HCT116 (cell line): ENCODE measurements around the gene MAB21L3. TPM values are rescaled to one million over a fixed set of nuclear protein-coding genes. Genes with fewer than 3 reads are reported as not detected.

ENCODE experiments used
- ATAC-seq: fragments of 200-7000 bp; cut with Tn5 transposase; 2 replicates; pipeline ENCODE4 v1.9.1; 2020; ENCODE audit warnings: mild to moderate bottlenecking, moderate library complexity
- BruUV-seq: library from RNA; stranded (reverse); fragments of 400-500 nt; replicated peaks from 2 replicates; lab custom pipeline; 2021; lab: Mats Ljungman, UMichigan
- CTCF ChIA-PET: fragments of 300-600 bp; sonication (Branson Sonifier 250); formaldehyde crosslinking; loops from one replicate; lab custom pipeline; 2021; ENCODE audit warnings: antibody characterized with exemption; lab: Charles Lee
- POLR2A ChIA-PET: fragments of 300-600, 350-600 bp; sonication (Branson Sonifier 250); formaldehyde crosslinking; loops from one replicate; lab custom pipeline; 2021; ENCODE audit warnings: antibody characterized with exemption; lab: Charles Lee
- RAD21 ChIA-PET, 2 experiments: fragments of 300-600 bp; sonication (Branson Sonifier 250); formaldehyde crosslinking; loops; one replicate each; lab custom pipeline; 2023; ENCODE audit warnings: low total read pairs in 2 of 2; ENCODE audit not compliant: uncharacterized antibody in 2 of 2, unreplicated experiment in 2 of 2, low non-redundant PET in 1 of 2; lab: Charles Lee
- DNase-seq: peaks from one replicate; pipeline ENCODE4 v3.0.0-alpha.2; 2010; ENCODE audit warnings: low read depth, low spot score
- H2AFZ ChIP-seq: fragments of 200-600 bp; shearing (Covaris generic), sonication (generic); 2 replicates; pipeline ENCODE4 v1.6.1; 2017; ENCODE audit warnings: low read depth, mixed run types, mixed read lengths, antibody characterized with exemption, low read length; ENCODE audit not compliant: poor library complexity, severe bottlenecking
- H3K27ac ChIP-seq: 2 replicates; pipeline ENCODE4 v1.5.1; 2012; ENCODE audit warnings: low read depth, low read length
- H3K27me3 ChIP-seq: fragments of 200-600 bp; sonication (generic); 2 replicates; pipeline ENCODE4 v1.6.1; 2016; ENCODE audit warnings: mixed run types, low read length, mixed read lengths; ENCODE audit not compliant: insufficient read depth
- H3K36me3 ChIP-seq, 2 experiments: fragments of 200-500 bp in 1 of 2; fragments of 200-600 bp in 1 of 2; sonication (Bioruptor generic) in 1 of 2; sonication (generic) in 1 of 2; 2 replicates each; pipeline versions ENCODE4 v1.5.1 to v1.6.1; 2014 to 2016; ENCODE audit warnings: low read length in 2 of 2, inconsistent platforms in 1 of 2, mixed read lengths in 1 of 2, mixed run types in 1 of 2; ENCODE audit not compliant: insufficient read depth in 2 of 2, control insufficient read depth in 1 of 2
- H3K4me1 ChIP-seq, 2 experiments: fragments of 200-600 bp in 1 of 2; sonication (generic) in 1 of 2; 2 replicates each; pipeline versions ENCODE4 v1.5.1 to v1.6.1; 2012 to 2017; ENCODE audit warnings: low read length in 2 of 2, inconsistent platforms in 1 of 2, mild to moderate bottlenecking in 1 of 2, mixed read lengths in 1 of 2, mixed run types in 1 of 2, moderate library complexity in 1 of 2; ENCODE audit not compliant: insufficient read depth in 2 of 2, control insufficient read depth in 1 of 2
- H3K4me2 ChIP-seq: fragments of 200-600 bp; sonication (generic); 2 replicates; pipeline ENCODE4 v1.6.1; 2017; ENCODE audit warnings: mixed run types, low read length, mixed read lengths
- H3K4me3 ChIP-seq, 2 experiments: fragments of 200-600 bp in 1 of 2; sonication (generic) in 1 of 2; replicated peaks in 1 of 2; 2 replicates each; pipeline ENCODE4 v1.5.1; 2011 to 2016; ENCODE audit warnings: low read length in 2 of 2, control low read depth in 1 of 2, low read depth in 1 of 2, mild to moderate bottlenecking in 1 of 2, mixed read lengths in 1 of 2, mixed run types in 1 of 2
- H3K79me2 ChIP-seq: fragments of 200-600 bp; sonication (generic); 2 replicates; pipeline ENCODE4 v1.6.1; 2017; ENCODE audit warnings: mild to moderate bottlenecking, mixed run types, low read length, moderate library complexity, mixed read lengths; ENCODE audit not compliant: insufficient read depth
- H3K9ac ChIP-seq: fragments of 200-600 bp; sonication (generic); 2 replicates; pipeline ENCODE4 v1.6.1; 2016; ENCODE audit warnings: low read length, mixed read lengths
- H3K9me2 ChIP-seq: fragments of 200-600 bp; sonication (generic), shearing (Covaris generic); 2 replicates; pipeline ENCODE4 v1.6.1; 2017; ENCODE audit warnings: mixed run types, mild to moderate bottlenecking, moderate library complexity; ENCODE audit not compliant: insufficient read depth
- H3K9me3 ChIP-seq, 2 experiments: fragments of 200-500 bp in 1 of 2; fragments of 200-600 bp in 1 of 2; sonication (Bioruptor generic) in 1 of 2; sonication (generic) in 1 of 2; 2 replicates each; pipeline ENCODE4 v1.6.1; 2014 to 2017; ENCODE audit warnings: low read length in 2 of 2, mixed read lengths in 2 of 2, inconsistent platforms in 1 of 2, low read depth in 1 of 2, mild to moderate bottlenecking in 1 of 2, mixed run types in 1 of 2, moderate library complexity in 1 of 2; ENCODE audit not compliant: control insufficient read depth in 1 of 2, insufficient read depth in 1 of 2
- H4K20me1 ChIP-seq: fragments of 200-600 bp; sonication (generic), shearing (Covaris generic); 2 replicates; pipeline ENCODE4 v1.6.1; 2017; ENCODE audit warnings: mixed run types, mild to moderate bottlenecking, moderate library complexity; ENCODE audit not compliant: insufficient read depth
- CEBPB ChIP-seq: IDR thresholded peaks from 2 replicates; pipeline ENCODE4 v1.6.1; 2012; ENCODE audit warnings: low read depth
- EZH2phosphoT487 ChIP-seq: fragments of 200-600 bp; IDR thresholded peaks from 2 replicates; pipeline ENCODE4 v1.6.1; 2018; ENCODE audit warnings: antibody characterized with exemption, borderline replicate concordance
- FOSL1 ChIP-seq: IDR thresholded peaks from 2 replicates; pipeline ENCODE4 v1.6.1; 2012; ENCODE audit warnings: low read depth
- POLR2A ChIP-seq: IDR thresholded peaks from 2 replicates; pipeline ENCODE4 v1.7.0; 2011; ENCODE audit warnings: borderline replicate concordance; ENCODE audit not compliant: insufficient read depth, insufficient read length; ENCODE audit errors: extremely low read depth
- RAD21 ChIP-seq: IDR thresholded peaks from 2 replicates; pipeline ENCODE4 v1.6.1; 2012; ENCODE audit warnings: low read depth, mild to moderate bottlenecking
- SIN3A ChIP-seq: IDR thresholded peaks from 2 replicates; pipeline ENCODE4 v1.6.1; 2012; ENCODE audit warnings: low read depth
- SP1 ChIP-seq: IDR thresholded peaks from 2 replicates; pipeline ENCODE4 v1.6.1; 2012; ENCODE audit warnings: low read depth
- SRF ChIP-seq: IDR thresholded peaks from 2 replicates; pipeline ENCODE4 v1.6.1; 2012; ENCODE audit warnings: low read depth
- TCF7L2 ChIP-seq: IDR thresholded peaks from 2 replicates; pipeline ENCODE4 v1.7.0; 2011; ENCODE audit warnings: borderline replicate concordance, inconsistent platforms; ENCODE audit not compliant: insufficient read depth, insufficient read length; ENCODE audit errors: extremely low read depth
- YY1 ChIP-seq: IDR thresholded peaks from 2 replicates; pipeline ENCODE4 v1.6.1; 2011; ENCODE audit warnings: low read length, low read depth, moderate library complexity, mild to moderate bottlenecking; ENCODE audit not compliant: insufficient replicate concordance; ENCODE audit errors: extremely low read depth
- ZFX ChIP-seq: fragments of 450-650 bp; IDR thresholded peaks from 2 replicates; pipeline ENCODE4 v1.6.1; 2017
- intact Hi-C: fragments of 100-400 bp; cut with micrococcal nuclease; formaldehyde crosslinking; loops from 2 replicates; pipeline ENCODE4 v1.10.0; 2022
- total RNA-seq: library from RNA; stranded (reverse); gene quantifications from one replicate; pipeline ENCODE4 v1.2.1, GENCODE V29; 2021; ENCODE audit not compliant: unreplicated experiment
- TF ChIP-seq, protein P1 (sequence below): IDR thresholded peaks from 2 replicates; pipeline ENCODE4 v1.6.1; 2011; ENCODE audit warnings: mild to moderate bottlenecking, low read length, moderate library complexity; ENCODE audit not compliant: insufficient replicate concordance; ENCODE audit errors: extremely low read depth
- TF ChIP-seq, protein P2 (sequence below): IDR thresholded peaks from 2 replicates; pipeline ENCODE4 v1.6.1; 2012

Gene MAB21L3
- total RNA-seq, 1 experiment from 2014 or later = not detected

DNA sequence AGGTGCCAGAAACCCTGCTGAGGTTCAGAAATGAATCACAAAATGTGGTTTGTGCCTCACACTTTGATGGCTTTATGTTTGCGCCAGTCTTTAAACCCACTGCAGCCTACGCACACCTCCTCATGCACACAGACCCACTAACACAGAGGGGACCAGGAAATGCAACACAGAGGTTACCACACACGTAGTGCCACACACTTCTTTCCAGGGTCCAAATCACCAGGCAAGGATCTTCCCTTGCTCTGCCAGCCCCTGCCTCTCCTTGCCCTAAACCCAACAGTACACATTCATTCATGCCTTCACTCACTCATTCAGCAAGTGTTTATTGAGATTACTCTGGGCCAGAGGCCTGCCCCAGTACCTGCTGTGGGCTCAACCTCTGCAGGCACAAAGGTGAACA, 17.5 kb downstream of the MAB21L3 start:
- Histone ChIP-seq H3K4me3 (no peak overlapping the region), H3K9me3 (no peaks in the 10 kb centered on the region), H3K9me2 (no peaks in the 10 kb centered on the region), H2AFZ (no peak overlapping the region), H3K4me2 (no peak overlapping the region), H3K27me3 (0 out of 2 replicates have a peak, but pooled peaks cover 4% of the 10 kb centered on the region), H3K79me2 (no peaks in the 10 kb centered on the region), H4K20me1 (no peaks in the 10 kb centered on the region), H3K4me1 (no peaks in the 10 kb centered on the region), H3K27ac (no peak overlapping the region), H3K36me3 (no peaks in the 10 kb centered on the region), H3K9ac (no peak overlapping the region)
- ChIA-PET POLR2A (no interaction called here), CTCF (no interaction called here), RAD21 (no interaction called here)
- BruUV-seq = no TSS peak
- no peak for DNase-seq
- intact Hi-C loops = no loop called here
- no peak for ATAC-seq
- TF ChIP-seq RAD21 (no peak), EZH2phosphoT487 (no peak), SRF (no peak), CEBPB (no peak), FOSL1 (no peak), ZFX (no peak), YY1 (no peak)

DNA sequence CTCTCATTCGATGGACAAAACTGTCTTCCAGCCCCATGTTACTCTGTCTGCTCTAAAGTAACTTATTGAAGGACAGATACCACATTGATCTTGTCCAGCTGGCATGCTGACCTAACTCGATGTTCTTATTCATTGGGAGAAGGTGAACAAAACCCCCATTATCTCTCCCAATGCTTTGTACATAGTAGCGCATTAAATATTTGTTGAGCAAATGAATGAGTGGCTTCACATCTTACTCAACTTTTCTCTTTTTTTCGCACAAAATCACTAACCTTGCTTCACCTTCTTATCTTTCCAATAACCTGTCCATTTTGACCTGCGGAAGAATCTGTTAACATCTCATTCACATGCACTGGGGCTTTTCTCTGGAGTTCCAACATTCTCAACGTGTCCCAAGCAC, 18.3 kb downstream of the MAB21L3 start:
- H3K79me2 ChIP-seq = no peaks in the 10 kb centered on the region
- H3K36me3 ChIP-seq = no peaks in the 10 kb centered on the region
- intact Hi-C loops = no loop called here
- no peak overlapping the region for H3K27ac ChIP-seq
- no peaks in the 10 kb centered on the region for H3K9me2 ChIP-seq
- ChIA-PET CTCF (no interaction called here), POLR2A (no interaction called here), RAD21 (no interaction called here)
- H3K4me2 ChIP-seq = no peak overlapping the region
- no peak overlapping the region for H3K9ac ChIP-seq
- no peak for ATAC-seq
- DNase-seq = no peak
- no peaks in the 10 kb centered on the region for H3K9me3 ChIP-seq
- H3K4me3 ChIP-seq = no peak overlapping the region
- TF ChIP-seq CEBPB (no peak), SRF (no peak), POLR2A (no peak), YY1 (no peak), SIN3A (no peak), TCF7L2 (no peak), SP1 (no peak)
- TF ChIP-seq, protein P1, sequence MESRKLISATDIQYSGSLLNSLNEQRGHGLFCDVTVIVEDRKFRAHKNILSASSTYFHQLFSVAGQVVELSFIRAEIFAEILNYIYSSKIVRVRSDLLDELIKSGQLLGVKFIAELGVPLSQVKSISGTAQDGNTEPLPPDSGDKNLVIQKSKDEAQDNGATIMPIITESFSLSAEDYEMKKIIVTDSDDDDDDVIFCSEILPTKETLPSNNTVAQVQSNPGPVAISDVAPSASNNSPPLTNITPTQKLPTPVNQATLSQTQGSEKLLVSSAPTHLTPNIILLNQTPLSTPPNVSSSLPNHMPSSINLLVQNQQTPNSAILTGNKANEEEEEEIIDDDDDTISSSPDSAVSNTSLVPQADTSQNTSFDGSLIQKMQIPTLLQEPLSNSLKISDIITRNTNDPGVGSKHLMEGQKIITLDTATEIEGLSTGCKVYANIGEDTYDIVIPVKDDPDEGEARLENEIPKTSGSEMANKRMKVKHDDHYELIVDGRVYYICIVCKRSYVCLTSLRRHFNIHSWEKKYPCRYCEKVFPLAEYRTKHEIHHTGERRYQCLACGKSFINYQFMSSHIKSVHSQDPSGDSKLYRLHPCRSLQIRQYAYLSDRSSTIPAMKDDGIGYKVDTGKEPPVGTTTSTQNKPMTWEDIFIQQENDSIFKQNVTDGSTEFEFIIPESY = no peak
- TF ChIP-seq, protein P2, sequence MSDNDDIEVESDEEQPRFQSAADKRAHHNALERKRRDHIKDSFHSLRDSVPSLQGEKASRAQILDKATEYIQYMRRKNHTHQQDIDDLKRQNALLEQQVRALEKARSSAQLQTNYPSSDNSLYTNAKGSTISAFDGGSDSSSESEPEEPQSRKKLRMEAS = no peak
- BruUV-seq = no TSS peak
- H2AFZ ChIP-seq = no peak overlapping the region
- H4K20me1 ChIP-seq = no peaks in the 10 kb centered on the region
- peaks cover 7% of the 10 kb centered on the region in 2 experiments; a peak in 3 of 4 replicates for H3K4me1 ChIP-seq
- 0 out of 2 replicates have a peak, but pooled peaks cover 4% of the 10 kb centered on the region for H3K27me3 ChIP-seq
